H9 (cell line): ENCODE data around the gene LSMEM2. TPM values are rescaled to one million over a fixed set of nuclear protein-coding genes. Genes with fewer than 3 reads are reported as not detected.

Experiments used
- DNase-seq: peaks from one replicate; pipeline ENCODE4 v3.0.0-alpha.2; 2017
- H2AFZ ChIP-seq: one replicate; pipeline ENCODE4 v1.6.1; 2013; ENCODE audit warnings: mild to moderate bottlenecking, low read length, control low read depth, moderate library complexity
- H2AK5ac ChIP-seq: 2 replicates; pipeline ENCODE4 v1.6.1; 2013; ENCODE audit warnings: low read length, control low read depth, mixed read lengths; ENCODE audit not compliant: insufficient read length
- H2BK120ac ChIP-seq: one replicate; pipeline ENCODE4 v1.6.1; 2013; ENCODE audit warnings: low read depth, mild to moderate bottlenecking, low read length, control low read depth, inconsistent platforms; ENCODE audit not compliant: poor library complexity, severe bottlenecking
- H2BK12ac ChIP-seq: 2 replicates; pipeline ENCODE4 v1.6.1; 2013; ENCODE audit warnings: low read length, control low read depth, mixed read lengths, low read depth; ENCODE audit not compliant: insufficient read length
- H2BK15ac ChIP-seq: 2 replicates; pipeline ENCODE4 v1.6.1; 2013; ENCODE audit warnings: low read depth, low read length, control low read depth
- H2BK20ac ChIP-seq: one replicate; pipeline ENCODE4 v1.6.1; 2013; ENCODE audit warnings: low read depth, mild to moderate bottlenecking, low read length, control low read depth, inconsistent platforms; ENCODE audit not compliant: poor library complexity, severe bottlenecking
- H2BK5ac ChIP-seq: 2 replicates; pipeline ENCODE4 v1.6.1; 2013; ENCODE audit warnings: low read length, control low read depth, mixed read lengths; ENCODE audit not compliant: insufficient read length
- H3K14ac ChIP-seq: 2 replicates; pipeline ENCODE4 v1.6.1; 2013; ENCODE audit warnings: low read length, control low read depth; ENCODE audit not compliant: insufficient read depth
- H3K18ac ChIP-seq: 2 replicates; pipeline ENCODE4 v1.6.1; 2013; ENCODE audit warnings: low read depth, mild to moderate bottlenecking, mixed read lengths, low read length, control low read depth; ENCODE audit not compliant: insufficient read length
- H3K23ac ChIP-seq: 2 replicates; pipeline ENCODE4 v1.6.1; 2013; ENCODE audit warnings: low read length, control low read depth, mixed read lengths, low read depth; ENCODE audit not compliant: insufficient read length
- H3K23me2 ChIP-seq: 2 replicates; pipeline ENCODE4 v1.6.1; 2013; ENCODE audit warnings: low read depth, mild to moderate bottlenecking, mixed read lengths, low read length, control low read depth; ENCODE audit not compliant: insufficient read length, poor library complexity, severe bottlenecking
- H3K27ac ChIP-seq: 2 replicates; pipeline ENCODE4 v1.5.1; 2013; ENCODE audit warnings: low read length, control low read depth, mixed read lengths, low read depth; ENCODE audit not compliant: insufficient read length
- H3K27me3 ChIP-seq: 2 replicates; pipeline ENCODE4 v1.6.1; 2013; ENCODE audit warnings: low read length, control low read depth, inconsistent platforms; ENCODE audit not compliant: insufficient read depth
- H3K4ac ChIP-seq: 2 replicates; pipeline ENCODE4 v1.6.1; 2013; ENCODE audit warnings: low read depth, mild to moderate bottlenecking, control low read depth, inconsistent platforms, low read length, moderate library complexity
- H3K4me1 ChIP-seq: 2 replicates; pipeline ENCODE4 v1.6.1; 2013; ENCODE audit warnings: low read length, control low read depth, inconsistent platforms; ENCODE audit not compliant: insufficient read depth
- H3K4me2 ChIP-seq: 2 replicates; pipeline ENCODE4 v1.6.1; 2013; ENCODE audit warnings: low read length, control low read depth, mixed read lengths; ENCODE audit not compliant: insufficient read length, insufficient read depth
- H3K56ac ChIP-seq: 2 replicates; pipeline ENCODE4 v1.6.1; 2013; ENCODE audit warnings: low read depth, mild to moderate bottlenecking, mixed read lengths, low read length, control low read depth; ENCODE audit not compliant: insufficient read length
- H3K79me1 ChIP-seq: 2 replicates; pipeline ENCODE4 v1.6.1; 2013; ENCODE audit warnings: low read depth, mild to moderate bottlenecking, moderate library complexity, low read length, control low read depth, inconsistent platforms; ENCODE audit not compliant: insufficient read depth, poor library complexity, severe bottlenecking
- H3K79me2 ChIP-seq: 2 replicates; pipeline ENCODE4 v1.6.1; 2013; ENCODE audit warnings: low read length, control low read depth, inconsistent platforms; ENCODE audit not compliant: insufficient read depth
- H3K9ac ChIP-seq: 2 replicates; pipeline ENCODE4 v1.6.1; 2013; ENCODE audit warnings: low read length, control low read depth, mixed read lengths; ENCODE audit not compliant: insufficient read length; ENCODE audit errors: extremely low read depth
- H3K9me3 ChIP-seq: one replicate; pipeline ENCODE4 v1.6.1; 2013; ENCODE audit warnings: low read depth, low read length, inconsistent platforms; ENCODE audit not compliant: control insufficient read depth
- H3T11ph ChIP-seq: one replicate; pipeline ENCODE4 v1.6.1; 2013; ENCODE audit warnings: mild to moderate bottlenecking, low read length, control low read depth, inconsistent platforms
- H4K20me1 ChIP-seq: one replicate; pipeline ENCODE4 v1.6.1; 2013; ENCODE audit not compliant: control insufficient read depth, insufficient read length, insufficient read depth
- H4K5ac ChIP-seq: 2 replicates; pipeline ENCODE4 v1.6.1; 2013; ENCODE audit warnings: low read depth, mild to moderate bottlenecking, mixed read lengths, low read length, control low read depth; ENCODE audit not compliant: insufficient read length
- H4K8ac ChIP-seq: replicated peaks from 2 replicates; pipeline ENCODE4 v1.6.1; 2013; ENCODE audit warnings: low read length, control low read depth, mixed read lengths, low read depth; ENCODE audit not compliant: insufficient read length
- H4K91ac ChIP-seq: 2 replicates; pipeline ENCODE4 v1.6.1; 2013; ENCODE audit warnings: low read depth, mild to moderate bottlenecking, moderate library complexity, mixed read lengths, low read length, control low read depth; ENCODE audit not compliant: insufficient read length
- H3K27ac Mint-ChIP-seq, 3 experiments: 2 replicates in 2 of 3; 3 replicates in 1 of 3; pipeline ENCODE4 v1.8.0; 2020 to 2021; ENCODE audit warnings: mixed read lengths in 3 of 3, mild to moderate bottlenecking in 1 of 3, moderate library complexity in 1 of 3
- H3K27me3 Mint-ChIP-seq: 2 replicates; pipeline ENCODE4 v1.8.0; 2021; ENCODE audit warnings: low read depth, mild to moderate bottlenecking, moderate library complexity, mixed read lengths
- H3K36me3 Mint-ChIP-seq, 3 experiments: 2 replicates in 2 of 3; 3 replicates in 1 of 3; pipeline ENCODE4 v1.8.0; 2020 to 2021; ENCODE audit warnings: low read depth in 3 of 3, mixed read lengths in 3 of 3; ENCODE audit not compliant: insufficient read depth in 1 of 3
- H3K4me1 Mint-ChIP-seq, 2 experiments: 2 replicates each; pipeline ENCODE4 v1.8.0; 2020; ENCODE audit warnings: mixed read lengths in 2 of 2
- H3K4me3 Mint-ChIP-seq, 2 experiments: 2 replicates in 1 of 2; 3 replicates in 1 of 2; pipeline ENCODE4 v1.8.0; 2020 to 2021; ENCODE audit warnings: mild to moderate bottlenecking in 2 of 2, mixed read lengths in 2 of 2, moderate library complexity in 1 of 2
- H3K9me3 Mint-ChIP-seq, 2 experiments: 2 replicates in 1 of 2; 3 replicates in 1 of 2; pipeline ENCODE4 v1.8.0; 2020; ENCODE audit warnings: mild to moderate bottlenecking in 2 of 2, mixed read lengths in 2 of 2, moderate library complexity in 1 of 2
- CTCF ChIP-seq: fragments of 200-600 bp; sonication (generic); conservative IDR thresholded peaks from 3 replicates; pipeline ENCODE4 v1.8.0; 2021; ENCODE audit warnings: antibody characterized with exemption, mild to moderate bottlenecking
- WGBS: extraction: QIAGEN DNeasy Blood & Tissue Kit; methylation state at CpG from one replicate; pipeline ENCODE4 v1.1.7; 2013; ENCODE audit warnings: missing lambda C conversion rate, low lambda C conversion rate, mixed read lengths; ENCODE audit not compliant: insufficient read length; ENCODE audit errors: extremely low coverage; 5-methylcytosine and 5-hydroxymethylcytosine counted together
- total RNA-seq: library from RNA; stranded (reverse); gene quantifications from 2 replicates; pipeline ENCODE4 v1.2.1, GENCODE V29; 2021

Gene LSMEM2
- total RNA-seq, 1 experiment from 2014 or later, result 0.50 TPM

GRCh38 chr3:50269977-50270413 lies 8.9 kb upstream of the LSMEM2 start:
- no peak overlapping the region for H2BK12ac ChIP-seq
- no peak overlapping the region for H2AFZ ChIP-seq
- no peaks in the 10 kb centered on the region; a peak in 1 of 5 replicates for H3K9me3 Mint-ChIP-seq
- H3K36me3 Mint-ChIP-seq, result no peaks in the 10 kb centered on the region; a peak in 1 of 7 replicates
- H3K4me1 ChIP-seq, result peaks cover 2% of the 10 kb centered on the region; the same call in 1 of the 2 replicates
- DNase-seq, result no peak
- peaks cover 16% of the 10 kb centered on the region; the same call in 1 of the 2 replicates for H3K27me3 ChIP-seq
- peaks cover 46 to 65% of the 10 kb centered on the region in 2 experiments for H3K4me1 Mint-ChIP-seq
- H3T11ph ChIP-seq, result no peak overlapping the region
- WGBS, result no CpG with 5 or more reads among the region's 8 CpGs
- peaks cover 25% of the 10 kb centered on the region for H3K27me3 Mint-ChIP-seq
- H3K4me3 Mint-ChIP-seq, result no peak overlapping the region; a peak in 1 of 5 replicates
- H4K5ac ChIP-seq, result no peak overlapping the region
- no peak overlapping the region for H3K18ac ChIP-seq
- H2AK5ac ChIP-seq, result no peak overlapping the region
- H3K9ac ChIP-seq, result no peak overlapping the region
- no peaks in the 10 kb centered on the region for H3K79me1 ChIP-seq
- H3K4ac ChIP-seq, result no peak overlapping the region
- no peak overlapping the region for H2BK20ac ChIP-seq
- H3K14ac ChIP-seq, result no peak overlapping the region
- H4K91ac ChIP-seq, result no peak overlapping the region
- no peaks in the 10 kb centered on the region for H3K9me3 ChIP-seq
- no peak overlapping the region for H2BK15ac ChIP-seq
- no peak overlapping the region for H3K23ac ChIP-seq
- H4K20me1 ChIP-seq, result no peaks in the 10 kb centered on the region
- H3K27ac ChIP-seq, result no peak overlapping the region
- H4K8ac ChIP-seq, result no peak overlapping the region
- no peak for TF ChIP-seq CTCF
- H2BK5ac ChIP-seq, result no peak overlapping the region
- H3K27ac Mint-ChIP-seq, result peak overlapping the region in 1 of 3 experiments; percentile 87; a peak in 1 of 7 replicates
- no peak overlapping the region for H2BK120ac ChIP-seq
- H3K56ac ChIP-seq, result no peak overlapping the region
- no peak overlapping the region for H3K4me2 ChIP-seq
- H3K23me2 ChIP-seq, result peaks cover 4% of the 10 kb centered on the region
- H3K79me2 ChIP-seq, result no peaks in the 10 kb centered on the region
